HG03135 (cell line): Measurements from ENCODE around the gene PCYT2.
"Not testable (repeated sequence)": the region's sequence is repeated elsewhere in the genome, so short reads cannot be mapped to it uniquely, and the experiment has no call there.

Experiments used
- ATAC-seq: cut with Tn5 transposase; IDR thresholded peaks from one replicate; pipeline ENCODE4 v1.9.1; 2021; ENCODE audit warnings: mild to moderate bottlenecking, moderate library complexity; ENCODE audit not compliant: unreplicated experiment

Gene PCYT2

DNA sequence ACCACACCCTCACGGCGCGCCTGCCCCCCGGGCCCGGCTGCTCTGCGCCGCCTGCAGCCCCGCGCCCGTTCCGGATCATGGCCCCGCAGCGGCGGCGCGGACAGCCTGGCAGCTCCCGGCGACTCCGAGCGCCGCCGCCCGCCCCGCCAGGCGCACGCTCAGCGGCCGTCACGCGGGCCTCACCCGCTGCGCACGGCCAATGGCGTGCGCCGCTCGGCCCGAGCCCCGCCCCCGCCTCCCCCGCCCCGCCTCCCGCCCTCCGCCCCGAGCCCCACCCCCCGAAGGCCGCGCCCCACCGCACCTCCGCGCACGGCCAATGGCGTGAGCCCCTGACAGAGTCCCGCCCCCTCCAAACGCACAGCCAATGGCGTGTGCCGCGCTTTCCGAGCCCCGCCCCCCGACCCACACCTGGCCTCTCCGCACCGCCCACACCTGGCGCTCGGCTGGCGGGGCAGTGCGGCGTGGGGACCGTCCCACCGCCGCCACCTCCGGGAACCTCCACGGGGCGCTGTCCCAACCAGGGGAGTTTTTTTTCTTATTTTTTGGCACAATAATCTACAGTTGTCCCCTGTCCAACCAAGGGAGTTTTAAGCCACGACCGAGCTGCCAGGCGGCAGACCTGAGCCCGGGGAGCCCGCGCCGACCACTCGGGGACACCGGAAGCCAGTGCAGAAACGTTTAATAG is at the start of gene PCYT2:
Gene PCYT2, minus strand, starts transcription at position 123 of the 685 bp plus-strand sequence. Its CDS starts 44 bp downstream, at position 79.
- peak; percentile 69 for ATAC-seq

DNA sequence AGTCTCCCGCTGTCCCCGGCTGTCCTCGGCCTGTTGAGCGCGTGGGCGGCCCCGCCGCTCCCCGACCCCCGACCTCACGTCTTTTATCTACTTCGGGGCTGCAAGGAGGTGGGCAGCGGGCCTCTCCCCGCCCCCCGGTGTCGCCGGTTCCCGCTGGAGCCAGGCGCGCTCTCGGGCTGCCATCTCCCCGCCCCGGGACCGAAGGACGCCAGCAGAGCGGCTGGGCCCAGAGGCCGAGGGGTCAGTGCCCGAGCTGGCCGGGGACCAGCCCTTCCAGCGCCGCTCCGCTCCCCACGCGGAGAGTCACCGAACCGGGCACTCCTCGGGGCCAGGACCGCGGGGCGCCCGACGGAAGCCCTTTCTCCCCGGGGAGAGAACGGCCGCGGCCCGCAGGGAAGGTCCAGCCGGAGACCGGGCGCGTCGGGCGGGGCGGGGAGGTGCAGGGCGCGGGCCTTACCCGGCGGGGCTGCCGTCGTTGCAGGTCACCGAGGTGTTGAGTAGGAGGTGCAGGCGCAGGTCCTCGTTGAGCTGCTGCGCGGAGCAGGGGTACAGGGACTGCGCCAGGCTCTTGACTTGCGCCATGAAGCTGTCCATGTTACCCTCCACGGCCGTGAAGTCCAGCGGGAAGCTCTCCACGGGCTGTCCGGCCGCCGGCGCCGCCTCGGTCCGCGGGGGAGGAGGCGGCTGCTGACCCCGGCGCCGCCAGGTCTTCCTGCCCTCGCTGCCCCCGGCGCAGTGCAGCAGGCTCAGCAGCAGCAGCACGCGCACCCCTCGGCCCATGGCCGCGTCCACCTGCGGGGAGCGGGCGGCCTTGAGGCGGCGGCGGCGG is 49.1 kb upstream of the PCYT2 start:
- ATAC-seq = no peak

DNA sequence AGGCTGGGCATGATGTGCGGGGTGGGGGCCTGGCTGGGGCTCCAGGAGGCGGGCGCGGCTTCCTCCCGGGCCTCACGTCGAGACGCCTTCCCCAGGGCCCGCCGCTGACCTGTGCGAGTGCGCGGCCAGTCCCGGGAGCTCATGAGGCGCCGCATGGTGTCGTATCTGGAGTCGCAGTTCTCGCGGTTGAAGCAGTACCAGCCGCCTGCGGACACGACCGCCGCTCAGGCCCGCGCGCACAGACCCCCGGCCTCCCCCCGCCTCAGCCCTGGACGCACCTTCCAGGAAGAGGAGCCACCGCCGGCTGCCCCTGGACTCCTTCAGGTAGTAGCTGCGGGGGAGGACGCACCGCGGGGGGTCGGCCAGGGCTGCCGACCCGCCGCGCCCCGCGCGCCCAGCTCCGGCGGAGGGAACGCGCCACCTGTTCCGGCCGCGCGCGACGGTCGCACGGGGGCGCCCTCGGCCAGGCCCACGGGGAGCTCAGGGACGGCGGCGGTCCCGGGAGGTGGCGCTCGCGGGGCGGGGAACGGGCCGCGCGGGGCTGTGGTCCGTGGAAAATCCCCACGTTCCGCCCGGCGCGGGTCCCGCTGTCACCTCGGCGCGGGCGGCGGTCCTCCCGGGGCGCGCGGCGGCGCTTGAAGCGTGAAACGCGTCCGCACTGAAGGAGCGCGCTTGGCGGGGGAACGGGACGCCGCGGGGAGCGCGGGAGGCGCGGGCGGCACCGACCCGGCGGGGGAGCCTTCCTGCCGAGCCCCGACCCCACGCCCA is 48.3 kb upstream of the PCYT2 start:
- no peak for ATAC-seq

DNA sequence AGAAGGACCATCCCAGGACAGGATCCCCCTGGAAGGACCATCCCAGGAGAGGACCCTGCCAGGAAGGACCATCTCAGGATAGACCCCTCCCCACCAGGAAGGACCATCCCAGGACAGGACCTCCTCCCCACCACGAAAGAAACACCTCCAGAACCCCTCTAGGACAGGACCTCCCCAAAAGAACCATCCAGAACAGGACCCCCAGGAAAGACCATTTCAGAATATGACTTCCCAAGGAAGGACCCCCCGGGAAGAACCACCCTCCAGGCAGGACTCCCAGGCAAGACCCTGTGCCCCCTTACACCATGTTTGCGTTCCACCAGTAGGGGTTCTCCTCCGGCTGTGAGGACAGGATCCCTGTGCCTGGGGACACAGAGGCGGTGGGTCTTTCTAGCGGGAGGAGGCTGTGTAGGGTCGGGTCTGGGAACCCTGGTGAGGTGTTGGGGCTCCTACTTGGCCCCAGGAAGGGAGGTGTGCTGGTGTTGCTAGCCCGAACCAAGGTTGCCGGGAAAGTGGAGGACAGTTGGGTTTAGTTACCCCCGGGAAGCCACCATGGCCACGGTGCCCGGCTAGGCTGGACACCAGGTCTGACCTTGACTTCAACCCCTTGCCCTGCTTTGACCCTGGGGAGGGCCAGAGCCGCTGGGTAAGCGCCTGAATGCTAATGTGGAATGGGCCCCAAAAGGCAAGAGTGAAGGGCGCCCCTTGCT is 47.6 kb upstream of the PCYT2 start:
- no peak for ATAC-seq

DNA sequence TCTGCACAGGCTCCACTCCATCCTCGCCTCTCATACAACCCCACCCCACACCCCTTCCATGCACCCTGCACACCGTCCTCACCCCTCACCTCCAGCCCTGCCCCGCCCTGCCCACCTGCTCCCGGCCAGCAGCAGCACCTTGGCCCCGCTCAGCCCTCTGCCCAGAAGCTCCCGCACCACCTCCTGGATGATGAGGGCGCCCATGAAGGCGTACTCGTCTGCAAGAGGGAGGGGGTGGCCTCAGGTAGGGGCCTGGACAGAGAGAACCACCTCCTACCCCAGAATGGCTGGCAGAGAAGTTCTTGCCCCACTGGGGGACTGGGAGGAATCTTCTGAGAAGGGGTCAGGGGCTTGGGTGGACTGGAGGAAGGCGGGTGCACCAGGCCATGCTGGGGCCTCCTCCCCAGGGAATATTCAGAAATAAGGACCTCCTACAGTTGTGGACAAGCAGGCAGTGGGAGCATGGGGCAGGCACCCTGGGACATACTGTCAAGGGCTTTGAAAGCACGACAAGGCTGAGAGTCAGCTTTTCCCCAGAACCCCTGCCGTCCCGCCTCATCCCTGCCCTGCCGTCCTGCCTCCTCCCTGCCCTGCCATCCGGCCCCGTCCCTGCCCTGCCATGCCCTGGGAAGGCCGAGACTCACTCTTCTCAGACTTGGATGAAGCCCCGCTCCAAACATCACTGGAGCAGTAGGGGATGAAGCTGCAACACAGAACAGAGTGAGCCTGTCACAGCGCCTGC is 46.7 kb upstream of the PCYT2 start:
- no peak for ATAC-seq

DNA sequence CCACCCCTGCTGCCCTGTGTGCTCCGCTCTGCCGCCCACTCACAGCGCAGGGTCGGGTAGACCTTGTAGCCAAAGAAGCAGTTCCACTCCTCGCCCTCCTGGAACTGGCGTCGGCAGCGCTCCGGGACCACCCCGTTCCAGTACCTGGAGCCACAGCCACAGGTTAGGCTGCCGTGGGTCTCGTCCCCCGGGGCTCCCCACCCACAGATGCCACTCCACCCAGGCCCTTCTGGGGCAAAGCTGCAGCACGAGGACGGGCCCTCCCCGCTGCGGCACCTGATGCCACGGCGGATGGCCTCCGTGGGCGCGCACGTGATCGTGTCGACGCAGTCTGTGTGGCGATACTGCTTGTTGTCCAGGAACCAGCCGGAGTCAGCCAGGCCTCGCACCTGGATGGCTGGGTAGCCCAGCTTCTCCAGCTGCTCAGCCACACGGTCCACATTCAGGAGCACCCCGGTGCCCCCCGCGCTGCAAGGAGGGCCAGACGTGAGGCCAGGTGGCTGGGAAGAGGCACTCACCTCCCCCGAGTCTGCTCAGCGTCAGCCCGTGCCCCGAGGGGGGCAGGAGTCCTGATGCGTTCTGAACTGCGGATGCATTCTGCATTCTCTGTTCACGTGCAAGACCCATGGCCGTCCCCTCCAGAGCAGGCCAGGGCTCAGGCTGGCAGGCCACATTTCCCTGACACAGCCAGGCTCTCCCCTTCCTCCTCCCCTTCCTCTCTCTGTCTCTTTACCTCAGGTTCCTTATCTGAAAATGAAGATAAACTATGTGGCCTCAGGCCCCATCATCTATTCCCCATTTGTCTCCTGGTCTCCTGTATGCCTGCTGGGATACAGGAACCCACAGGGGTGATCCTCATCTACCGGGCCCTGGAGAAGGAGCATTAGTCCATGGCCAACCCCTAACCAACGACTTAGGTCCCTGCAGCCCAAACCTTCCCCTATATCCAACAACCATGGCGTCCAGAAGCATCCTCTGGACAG is 45.7 kb upstream of the PCYT2 start:
- no peak for ATAC-seq

DNA sequence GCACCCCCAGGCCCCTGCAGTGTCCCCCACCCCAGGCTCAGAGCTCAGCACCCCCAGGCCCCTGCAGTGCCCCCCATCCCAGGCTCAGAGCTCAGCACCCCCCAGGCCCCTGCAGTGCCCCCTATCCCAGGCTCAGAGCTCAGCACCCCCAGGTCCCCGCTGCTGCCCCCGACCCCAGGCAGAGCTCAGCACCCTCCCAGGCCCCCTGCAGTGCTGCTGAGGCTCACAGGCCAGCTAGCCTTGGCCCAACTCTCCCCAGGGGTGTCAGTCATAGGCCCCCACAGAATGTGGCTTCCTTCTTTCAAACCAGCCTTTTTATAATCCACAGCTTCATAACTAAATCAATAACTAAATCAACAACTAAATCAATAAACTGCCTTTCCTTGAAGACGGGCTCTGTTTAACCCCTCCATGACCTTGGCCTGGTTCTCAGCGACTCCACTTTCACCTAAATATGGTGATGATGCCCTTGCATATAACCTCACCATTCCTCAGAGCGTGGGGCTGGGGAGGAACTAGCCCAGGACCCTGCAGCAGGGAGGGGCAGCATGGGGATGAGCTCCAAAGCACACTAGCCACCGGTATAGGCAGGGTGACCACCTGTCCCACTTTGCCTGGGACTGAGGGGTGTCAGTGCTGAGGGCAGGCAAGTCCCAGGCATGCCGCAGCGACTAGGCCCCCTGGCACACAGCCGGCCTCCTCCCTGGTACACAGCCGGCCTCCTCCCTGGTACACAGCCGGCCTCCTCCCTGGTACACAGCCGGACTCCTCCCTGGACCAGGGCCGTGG is 44.8 kb upstream of the PCYT2 start:
- ATAC-seq = no peak

DNA sequence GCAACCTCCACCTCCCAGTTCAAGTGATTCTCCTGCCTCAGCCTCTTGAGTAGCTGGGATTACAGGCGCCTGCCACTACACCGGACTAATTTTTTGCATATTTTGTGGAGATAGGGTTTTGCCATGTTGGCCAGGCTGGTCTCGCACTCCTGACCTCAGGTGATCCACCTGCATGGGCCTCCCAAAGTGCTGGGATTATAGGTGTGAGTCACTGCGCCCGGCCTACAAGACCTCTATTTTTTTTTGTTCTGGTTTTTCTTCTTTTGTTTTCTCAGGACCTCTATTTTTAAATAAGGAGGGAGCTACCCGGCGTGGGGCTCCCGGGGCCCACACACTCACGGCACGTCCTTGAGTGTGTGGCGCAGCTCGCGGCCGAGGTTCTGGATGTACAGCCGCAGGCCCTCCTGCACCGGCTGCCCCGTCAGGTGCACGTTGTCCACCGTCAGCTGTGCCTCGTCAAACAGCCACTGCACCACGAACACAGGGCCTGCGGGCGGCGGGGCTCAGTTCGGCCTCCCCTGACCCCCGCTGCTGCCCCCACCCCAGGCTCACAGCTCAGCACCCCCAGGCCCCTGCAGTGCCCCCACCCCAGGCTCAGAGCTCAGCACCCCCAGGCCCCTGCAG is 44.0 kb upstream of the PCYT2 start:
- ATAC-seq = no peak

DNA sequence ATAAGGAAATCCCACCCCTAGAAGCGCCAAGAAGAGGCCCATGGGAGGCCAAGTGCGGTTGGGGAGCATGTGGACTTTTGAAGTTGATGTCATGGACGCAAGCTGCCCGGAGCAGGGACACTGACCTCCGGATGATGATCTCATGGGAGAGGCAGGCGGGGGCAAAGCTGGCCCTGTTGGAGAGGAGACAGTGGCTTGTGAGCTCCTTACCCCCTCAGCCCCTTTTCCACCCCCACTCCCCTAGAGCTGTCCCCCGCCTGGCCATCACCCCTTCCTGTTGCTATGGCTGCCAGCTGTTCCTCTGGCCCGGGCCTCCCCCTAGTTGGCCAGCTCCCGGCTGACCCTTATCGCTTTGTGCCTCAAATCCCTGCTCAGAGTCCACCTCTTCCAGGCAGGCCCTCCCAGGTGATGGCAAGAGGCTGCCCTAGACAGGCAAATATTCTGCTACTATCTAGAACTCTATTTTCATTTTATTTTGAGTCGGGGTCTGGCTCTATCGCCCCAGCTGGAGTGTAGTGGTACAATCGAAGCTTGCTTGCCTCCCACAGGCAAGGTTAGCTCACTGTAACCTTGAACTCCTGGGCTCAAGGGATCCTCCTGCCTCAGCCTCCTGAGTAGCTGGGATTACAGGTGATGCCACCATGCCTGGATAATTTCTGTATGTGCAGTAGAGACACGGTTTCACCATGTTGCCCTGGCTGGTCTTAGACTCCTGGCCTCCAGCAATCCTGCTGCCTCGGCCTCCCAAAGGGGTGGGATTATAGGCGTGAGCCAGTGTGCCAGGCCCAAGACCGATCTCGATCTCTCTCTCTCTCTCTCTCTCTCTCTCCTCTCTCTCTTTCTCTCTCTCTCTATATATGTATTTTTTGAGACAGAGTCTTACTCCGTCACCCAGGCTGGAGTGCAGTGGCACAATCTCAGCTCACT is 43.2 kb upstream of the PCYT2 start:
- no peak for ATAC-seq

DNA sequence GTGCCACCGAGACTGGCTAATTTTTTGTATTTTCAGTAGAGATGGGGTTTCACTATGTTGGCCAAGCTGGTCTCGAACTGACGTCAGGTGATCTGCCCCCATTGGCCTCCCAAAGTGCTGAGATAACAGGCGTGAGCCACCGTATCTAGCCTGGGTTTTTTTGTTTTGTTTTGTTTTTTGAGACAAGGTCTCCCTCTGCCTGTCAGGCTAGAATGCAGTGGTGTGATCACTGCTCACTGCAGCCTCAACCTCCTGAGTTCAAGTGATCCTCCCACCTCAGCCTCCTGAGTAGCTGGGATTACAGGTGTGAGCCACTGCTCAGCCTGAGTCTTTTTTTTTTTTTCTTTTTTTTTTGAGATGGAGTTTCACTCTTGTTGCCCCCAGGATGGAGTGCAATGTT is 42.2 kb upstream of the PCYT2 start:
- not testable (repeated sequence) for ATAC-seq

DNA sequence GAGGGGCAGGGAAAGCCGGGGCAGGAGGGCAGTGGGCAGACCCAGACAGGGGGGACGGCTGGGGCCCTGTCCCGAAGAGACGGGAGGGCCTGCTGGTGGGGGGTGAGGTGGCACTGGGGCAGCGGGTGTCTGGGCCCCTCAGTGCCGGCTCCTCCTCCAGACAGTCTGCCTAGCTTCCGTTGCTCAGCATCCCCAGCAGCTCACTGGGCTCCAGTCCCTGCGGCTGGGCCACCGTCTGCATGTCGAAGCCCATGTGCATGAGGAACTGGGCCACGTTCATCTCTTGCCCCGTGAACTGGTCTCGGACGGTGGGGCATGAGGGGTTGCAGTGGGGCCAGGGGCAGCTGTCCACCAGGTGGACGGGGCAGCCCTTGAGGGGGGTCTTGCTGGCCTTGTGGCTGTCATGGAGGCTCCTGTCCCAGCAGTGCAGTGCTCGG is 41.6 kb upstream of the PCYT2 start:
- ATAC-seq = no peak

DNA sequence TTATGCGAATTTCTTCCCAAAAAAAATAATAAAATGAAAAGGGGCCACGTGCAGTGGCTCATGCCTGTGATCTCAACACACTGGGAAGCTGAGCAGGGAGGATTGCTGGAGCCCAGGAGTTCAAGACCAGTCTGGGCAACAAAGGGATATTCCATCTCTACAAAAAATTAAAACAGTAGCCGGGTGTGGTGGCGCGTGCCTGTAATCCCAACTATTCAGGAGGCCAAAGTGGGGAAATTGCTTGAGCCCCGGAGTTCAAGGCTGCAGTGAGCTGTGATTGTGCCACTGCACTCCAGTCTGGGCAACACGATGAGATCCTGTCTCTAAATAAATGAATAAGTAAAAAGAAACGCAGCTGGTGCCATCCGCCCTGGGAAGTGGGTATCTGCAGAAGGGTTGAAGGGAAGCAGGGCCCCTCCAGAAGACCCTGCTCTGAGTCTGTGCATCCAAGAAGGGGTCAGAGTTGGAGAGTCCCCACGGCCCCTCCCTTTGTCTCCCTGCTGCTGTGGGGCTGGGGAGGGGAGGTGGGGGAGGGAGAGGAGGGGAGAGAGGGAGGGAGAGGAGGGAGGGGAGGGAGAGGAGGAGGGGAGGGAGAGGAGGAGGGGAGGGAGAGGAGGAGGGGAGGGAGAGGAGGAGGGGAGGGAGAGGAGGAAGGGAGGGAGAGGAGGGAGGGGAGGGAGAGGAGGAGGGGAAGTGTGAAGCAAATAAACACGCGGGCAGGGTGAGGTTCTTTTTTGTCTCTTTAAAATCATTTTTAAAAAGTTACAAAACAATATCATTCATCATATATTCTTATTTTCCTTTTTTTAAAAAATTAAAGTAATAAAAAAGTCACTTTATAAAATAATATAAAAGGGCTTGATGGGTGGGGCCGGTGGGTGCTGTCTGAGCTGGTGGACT is 40.8 kb upstream of the PCYT2 start:
- ATAC-seq = no peak

DNA sequence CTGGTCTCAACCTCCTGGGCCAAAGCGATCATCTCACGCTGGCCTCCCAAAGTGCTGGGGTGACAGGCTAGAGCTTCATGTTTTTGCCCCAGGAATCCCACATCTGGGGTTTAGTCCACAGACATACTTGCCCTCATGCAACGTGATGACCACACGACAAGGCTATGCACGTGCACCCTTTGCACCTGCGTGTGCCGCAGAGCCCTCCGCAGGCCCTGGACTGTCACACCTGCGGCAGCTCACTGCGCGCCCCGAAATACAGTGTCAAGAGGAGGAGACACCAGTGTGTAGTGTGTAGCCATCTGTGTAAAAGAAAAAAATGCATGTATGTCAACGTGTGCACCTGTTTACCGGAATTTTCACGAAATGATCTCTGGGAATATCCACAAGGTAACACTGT is 39.3 kb upstream of the PCYT2 start:
- no peak for ATAC-seq

DNA sequence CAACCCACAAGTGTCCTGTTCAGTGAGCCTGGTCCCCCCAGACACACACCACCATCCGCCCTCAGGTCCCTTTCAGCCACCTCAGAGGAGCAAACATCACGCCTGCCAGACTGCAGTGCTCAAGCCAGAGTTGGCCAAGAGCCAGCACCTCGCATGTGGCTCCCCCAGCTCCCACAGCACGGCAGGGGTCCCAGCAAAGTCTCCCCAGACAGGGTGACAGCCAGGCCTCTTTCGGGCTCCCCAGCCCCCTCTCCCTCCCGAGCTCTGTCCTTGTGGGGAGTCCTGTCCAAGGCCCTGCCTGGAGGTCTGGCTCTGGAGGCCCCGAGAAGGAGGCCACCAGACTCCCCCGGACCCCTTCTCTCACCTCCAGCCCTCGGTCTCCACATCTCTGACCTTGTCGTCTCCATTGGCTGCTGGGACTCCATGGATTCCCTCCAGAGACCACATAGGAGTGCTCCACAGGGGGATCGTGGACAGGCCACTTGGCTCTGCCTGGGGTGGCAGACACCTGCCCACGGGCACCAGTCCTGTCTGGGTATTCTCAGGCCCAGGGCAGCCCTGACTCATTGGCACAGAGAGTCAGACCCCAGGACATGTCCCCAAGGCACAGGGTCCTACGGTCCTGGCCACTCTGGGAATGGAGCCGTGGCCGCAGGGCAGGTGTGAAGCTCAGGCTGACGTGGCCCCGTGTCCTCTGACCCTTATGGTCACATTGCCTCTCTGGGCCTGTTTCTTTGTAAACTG is 37.6 kb upstream of the PCYT2 start:
- no peak for ATAC-seq

DNA sequence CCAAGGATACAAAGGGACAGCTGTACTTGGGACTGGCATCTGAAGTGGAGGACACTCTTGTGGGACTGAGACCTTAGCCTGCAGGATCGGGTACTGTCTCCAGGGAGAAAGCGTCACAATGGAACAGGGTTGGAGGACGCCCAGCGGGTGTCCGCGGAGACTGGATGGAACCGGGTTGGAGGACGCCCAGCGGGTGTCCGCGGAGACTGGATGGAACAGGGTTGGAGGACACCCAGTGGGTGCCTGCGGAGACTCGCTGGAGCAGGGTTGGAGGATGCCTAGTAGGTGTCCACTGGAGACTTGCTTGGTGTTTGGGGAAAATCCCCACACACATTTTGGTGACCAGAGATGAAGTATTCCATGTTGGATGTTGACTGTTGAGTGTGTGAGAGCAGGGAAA is 36.0 kb upstream of the PCYT2 start, which contains the start of gene MYADML2:
Gene MYADML2, minus strand, starts transcription at position 45 of the 400 bp plus-strand sequence. CDS start 5,492 bp downstream, outside the sequence.
- no peak for ATAC-seq
